K562 (cell line): ENCODE results near the gene RPL39L.
"Not testable (repeated sequence)": the region's sequence is repeated elsewhere in the genome, so short reads cannot be mapped to it uniquely, and the experiment has no call there.

ENCODE experiments used
- BHLHE40 ChIP-seq: IDR thresholded peaks from 2 replicates; pipeline ENCODE4 v1.6.1; 2011; ENCODE audit warnings: low read length, improper control_type of control experiment
- CREM ChIP-seq: IDR thresholded peaks from 2 replicates; pipeline ENCODE4 v1.6.1; 2014; ENCODE audit warnings: antibody characterized with exemption, low read depth
- GABPA ChIP-seq: fragments of 200-800 bp; sonication (Bioruptor generic); conservative IDR thresholded peaks from 2 replicates; pipeline ENCODE4 v1.6.1; 2016; ENCODE audit warnings: low read depth, missing genetic modification characterization, missing compliant biosample characterization
- HDGF ChIP-seq: fragments of 450-650 bp; IDR thresholded peaks from 2 replicates; pipeline ENCODE4 v1.6.1; 2016
- HEY1 ChIP-seq: fragments of 250-450 bp; sonication (Bioruptor Pico); IDR thresholded peaks from 2 replicates; pipeline ENCODE4 v1.5.0; 2020; ENCODE audit warnings: mild to moderate bottlenecking, moderate library complexity, borderline replicate concordance
- MYC ChIP-seq, 2 experiments: fragments of 250-450 bp in 1 of 2; sonication (Bioruptor Pico) in 1 of 2; IDR thresholded peaks; 2 replicates each; pipeline versions ENCODE4 v1.5.1 to v1.6.1; 2012 to 2021; ENCODE audit warnings: low read depth in 2 of 2, borderline replicate concordance in 1 of 2, improper control_type of control experiment in 1 of 2, low read length in 1 of 2, mild to moderate bottlenecking in 1 of 2, moderate library complexity in 1 of 2
- NFE2 ChIP-seq: IDR thresholded peaks from 2 replicates; pipeline ENCODE4 v1.6.1; 2014; ENCODE audit warnings: antibody characterized with exemption, low read depth
- NFIC ChIP-seq: fragments of 450-650 bp; IDR thresholded peaks from 2 replicates; pipeline ENCODE4 v1.6.1; 2017; ENCODE audit warnings: mild to moderate bottlenecking, inconsistent platforms
- PTBP1 ChIP-seq: fragments of 200-400 bp; formaldehyde crosslinking; IDR thresholded peaks from 2 replicates; pipeline ENCODE4 v1.6.1; 2017; ENCODE audit warnings: low read depth, low read length
- TF ChIP-seq, protein P1 (sequence below): fragments of 250-450 bp; sonication (Bioruptor Pico); IDR thresholded peaks from 2 replicates; pipeline ENCODE4 v1.8.0; 2021; ENCODE audit warnings: moderate library complexity, mild to moderate bottlenecking, inconsistent platforms

GRCh38 chr3:187135172-187135690, 4.1 kb downstream of the RPL39L start:
- TF ChIP-seq NFE2; NFIC; HEY1 (CRISPR knock-in tag); CREM; GABPA (tag); PTBP1; BHLHE40; HDGF; MYC (IDR thresholded peaks at IDR 0.05; ENCODE audit: low read depth, low read length); MYC (CRISPR knock-in tag; IDR thresholded peaks at IDR 0.05; ENCODE audit: borderline replicate concordance, low read depth): not testable (repeated sequence)
- TF ChIP-seq, protein P1, sequence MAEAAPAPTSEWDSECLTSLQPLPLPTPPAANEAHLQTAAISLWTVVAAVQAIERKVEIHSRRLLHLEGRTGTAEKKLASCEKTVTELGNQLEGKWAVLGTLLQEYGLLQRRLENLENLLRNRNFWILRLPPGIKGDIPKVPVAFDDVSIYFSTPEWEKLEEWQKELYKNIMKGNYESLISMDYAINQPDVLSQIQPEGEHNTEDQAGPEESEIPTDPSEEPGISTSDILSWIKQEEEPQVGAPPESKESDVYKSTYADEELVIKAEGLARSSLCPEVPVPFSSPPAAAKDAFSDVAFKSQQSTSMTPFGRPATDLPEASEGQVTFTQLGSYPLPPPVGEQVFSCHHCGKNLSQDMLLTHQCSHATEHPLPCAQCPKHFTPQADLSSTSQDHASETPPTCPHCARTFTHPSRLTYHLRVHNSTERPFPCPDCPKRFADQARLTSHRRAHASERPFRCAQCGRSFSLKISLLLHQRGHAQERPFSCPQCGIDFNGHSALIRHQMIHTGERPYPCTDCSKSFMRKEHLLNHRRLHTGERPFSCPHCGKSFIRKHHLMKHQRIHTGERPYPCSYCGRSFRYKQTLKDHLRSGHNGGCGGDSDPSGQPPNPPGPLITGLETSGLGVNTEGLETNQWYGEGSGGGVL = not testable (repeated sequence)
